GM12801 (cell line): Measurements from ENCODE around the gene LRRC53.

ENCODE experiments used
- TF ChIP-seq, protein P1 (sequence below): IDR thresholded peaks from one replicate; pipeline ENCODE4 v1.5.1; 2011; ENCODE audit warnings: control low read depth; ENCODE audit not compliant: insufficient read length; ENCODE audit errors: extremely low read depth

The LRRC53 gene

DNA sequence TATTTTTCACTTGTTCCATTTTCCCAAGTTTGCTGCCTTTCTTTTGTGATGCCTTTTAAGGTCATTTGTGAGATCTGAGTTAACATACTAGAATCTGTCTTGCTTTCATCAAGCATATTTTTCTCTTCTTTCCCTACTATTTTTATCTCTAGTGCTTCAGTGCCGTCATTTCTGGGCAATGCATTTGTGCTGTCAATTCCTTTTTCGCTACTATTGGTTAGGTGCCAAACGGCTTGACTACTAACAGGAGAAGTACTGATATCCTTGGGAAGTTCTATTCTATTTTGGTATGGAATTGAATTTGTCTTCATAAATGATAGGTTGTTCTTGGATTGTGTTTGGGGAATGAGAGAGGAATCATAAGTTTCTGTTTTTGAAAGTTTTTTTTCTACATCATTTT is 42.2 kb downstream of the LRRC53 start:
- TF ChIP-seq, protein P1, sequence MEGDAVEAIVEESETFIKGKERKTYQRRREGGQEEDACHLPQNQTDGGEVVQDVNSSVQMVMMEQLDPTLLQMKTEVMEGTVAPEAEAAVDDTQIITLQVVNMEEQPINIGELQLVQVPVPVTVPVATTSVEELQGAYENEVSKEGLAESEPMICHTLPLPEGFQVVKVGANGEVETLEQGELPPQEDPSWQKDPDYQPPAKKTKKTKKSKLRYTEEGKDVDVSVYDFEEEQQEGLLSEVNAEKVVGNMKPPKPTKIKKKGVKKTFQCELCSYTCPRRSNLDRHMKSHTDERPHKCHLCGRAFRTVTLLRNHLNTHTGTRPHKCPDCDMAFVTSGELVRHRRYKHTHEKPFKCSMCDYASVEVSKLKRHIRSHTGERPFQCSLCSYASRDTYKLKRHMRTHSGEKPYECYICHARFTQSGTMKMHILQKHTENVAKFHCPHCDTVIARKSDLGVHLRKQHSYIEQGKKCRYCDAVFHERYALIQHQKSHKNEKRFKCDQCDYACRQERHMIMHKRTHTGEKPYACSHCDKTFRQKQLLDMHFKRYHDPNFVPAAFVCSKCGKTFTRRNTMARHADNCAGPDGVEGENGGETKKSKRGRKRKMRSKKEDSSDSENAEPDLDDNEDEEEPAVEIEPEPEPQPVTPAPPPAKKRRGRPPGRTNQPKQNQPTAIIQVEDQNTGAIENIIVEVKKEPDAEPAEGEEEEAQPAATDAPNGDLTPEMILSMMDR, result no peak

DNA sequence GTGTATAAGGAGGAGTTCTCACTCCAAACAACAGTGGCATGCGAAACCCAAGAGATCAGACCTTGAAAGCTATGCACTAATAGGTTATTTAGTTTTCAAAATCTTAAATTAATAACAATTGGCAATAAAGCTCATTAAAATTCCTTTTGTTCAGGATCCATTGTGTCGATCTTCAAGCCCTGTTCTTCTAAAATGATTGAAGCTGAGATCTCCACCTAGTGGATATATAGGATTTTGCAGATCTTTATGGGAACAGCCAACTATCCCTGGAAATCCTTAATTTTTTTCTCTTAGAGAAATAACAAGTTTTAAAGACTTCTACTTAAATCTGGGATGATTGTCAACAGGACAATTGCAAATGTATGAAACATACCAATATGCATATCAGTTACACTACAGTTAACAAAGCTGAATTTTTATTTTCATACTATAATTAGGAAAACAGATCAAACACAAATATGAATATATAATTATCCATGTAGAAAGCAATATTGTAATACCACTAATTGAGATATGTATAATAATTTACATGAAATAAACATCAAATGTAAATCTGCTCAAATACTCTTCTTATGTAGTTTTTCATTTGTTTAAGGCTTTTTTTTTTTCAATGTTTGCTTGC is 43.3 kb downstream of the LRRC53 start:
- TF ChIP-seq, protein P1, result no peak

DNA sequence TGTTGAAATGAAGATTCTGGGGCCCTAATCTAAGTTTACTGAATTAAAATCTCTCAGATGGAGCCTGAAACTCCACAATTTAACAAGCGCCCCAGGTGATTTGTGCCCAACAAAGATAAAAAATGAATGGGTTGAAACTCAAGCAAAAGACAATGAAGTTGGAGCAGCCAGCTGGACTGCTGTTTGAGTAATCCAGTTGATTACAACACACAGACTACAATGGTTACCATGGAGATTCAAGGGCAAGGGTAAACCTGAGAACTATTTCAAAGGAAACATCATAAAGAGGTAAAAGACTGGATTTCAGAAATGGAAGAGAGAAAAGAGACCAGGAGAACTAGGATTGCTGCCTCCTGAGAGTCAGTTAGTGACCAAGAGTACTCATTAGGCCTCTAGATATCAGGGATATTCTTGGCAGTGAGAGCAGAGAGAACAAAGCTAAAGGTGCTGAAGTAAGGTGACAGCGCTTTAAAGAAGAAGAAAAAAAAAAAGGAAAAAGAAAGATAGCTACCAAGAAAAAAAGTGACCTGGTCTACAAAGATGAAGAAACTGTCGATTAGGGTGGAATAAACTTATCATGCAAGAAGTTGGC is 44.5 kb downstream of the LRRC53 start:
- TF ChIP-seq, protein P1, result no peak

DNA sequence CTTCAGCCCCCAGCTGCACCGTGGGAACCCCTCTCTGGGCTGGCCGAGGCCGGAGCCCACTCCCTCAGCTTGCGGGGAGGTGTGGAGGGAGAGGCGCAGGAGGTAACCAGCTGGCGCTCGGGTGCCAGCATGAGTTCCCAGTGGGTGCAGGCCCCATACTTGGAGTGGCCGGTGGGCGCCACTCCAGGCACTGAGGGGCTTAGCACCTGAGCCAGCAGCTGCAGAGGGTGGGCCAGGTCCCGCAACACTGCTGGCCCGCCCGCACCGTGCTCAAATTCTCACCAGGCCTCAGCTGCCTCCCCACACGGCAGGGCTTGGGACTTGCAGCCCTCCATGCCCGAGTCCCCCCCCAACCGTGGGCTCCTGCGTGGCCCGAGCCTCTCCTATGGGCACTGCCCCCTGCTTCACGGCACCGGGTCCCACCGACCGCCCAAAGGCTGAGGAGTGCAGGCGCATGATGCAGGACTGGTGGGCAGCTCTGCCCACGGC is 47.2 kb downstream of the LRRC53 start:
- TF ChIP-seq, protein P1, result no peak

DNA sequence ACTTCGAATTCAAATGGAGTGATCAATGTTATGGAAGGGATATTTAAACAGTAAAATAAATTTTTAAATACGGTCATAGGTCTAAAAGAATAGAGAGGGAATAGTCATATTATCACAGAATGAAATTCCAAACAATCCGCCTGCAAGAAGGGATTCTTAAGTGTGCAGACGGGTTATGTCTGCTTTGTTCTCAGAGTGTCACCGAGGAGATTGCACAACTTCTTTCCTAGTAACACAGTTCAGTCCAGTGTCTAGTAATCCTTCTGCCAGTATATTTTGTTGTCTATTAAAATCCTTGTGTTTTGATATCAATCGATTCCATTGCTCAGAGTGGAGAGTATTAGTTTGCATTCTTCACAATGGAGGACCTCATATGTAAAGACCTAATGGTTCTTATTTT is 48.4 kb downstream of the LRRC53 start:
- TF ChIP-seq, protein P1, result no peak

DNA sequence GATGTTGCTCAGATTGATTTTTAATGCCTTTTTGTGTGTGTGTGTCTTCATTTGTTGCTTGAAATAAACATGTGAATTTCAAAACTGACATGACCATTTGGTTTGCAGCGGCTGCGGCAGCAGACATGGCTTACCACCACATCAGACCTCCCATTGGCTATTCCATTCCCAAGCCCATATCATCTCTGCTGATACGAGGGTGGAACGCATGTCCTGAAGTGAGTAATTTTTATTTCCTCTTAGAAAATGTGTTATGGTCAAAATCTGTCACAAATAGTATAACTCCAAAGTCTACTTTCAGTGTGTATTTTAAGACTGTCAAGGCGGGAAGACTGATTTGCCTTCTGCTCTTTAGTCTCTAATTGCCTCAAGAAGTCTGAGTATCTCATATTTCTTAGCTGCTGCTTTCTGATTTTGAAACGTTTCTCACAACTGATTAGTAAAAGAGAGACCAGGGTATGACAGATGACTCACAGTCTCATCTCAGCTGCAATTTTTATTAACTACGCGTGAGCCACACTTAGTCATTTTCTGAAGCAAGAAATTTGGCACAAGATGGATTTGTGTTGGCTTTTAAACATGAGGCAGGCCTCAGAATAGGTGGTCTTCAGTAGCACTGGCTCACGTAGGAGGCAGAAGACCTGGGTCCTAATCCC is 49.0 kb downstream of the LRRC53 start:
- TF ChIP-seq, protein P1, result no peak

DNA sequence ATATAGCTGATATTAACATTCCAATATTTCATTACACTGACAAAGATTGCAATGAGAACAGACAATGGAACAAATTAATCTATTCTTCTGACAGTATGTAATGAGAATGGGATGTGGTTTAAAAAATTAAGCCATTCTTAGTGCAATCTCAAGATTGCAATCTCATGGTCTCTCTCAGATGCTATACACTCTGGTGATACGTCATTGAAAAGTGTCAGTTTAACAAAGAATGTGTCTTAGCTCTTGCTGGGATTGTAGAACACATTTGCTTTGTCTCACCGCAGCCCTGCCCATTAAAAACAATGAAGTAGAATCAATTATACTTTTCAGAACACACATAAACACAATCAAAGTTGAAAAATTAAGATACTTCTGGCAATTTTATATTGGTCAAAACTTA is 55.2 kb downstream of the LRRC53 start:
- TF ChIP-seq, protein P1, result no peak
